ENCODE results near the gene COL8A2.

- TF ChIP-seq POLR2A (IDR thresholded peaks at IDR 0.05; ENCODE audit: low read length) (no peak), GATA1 (IDR thresholded peaks at IDR 0.05; ENCODE audit: low read depth, low read length) (no peak)
These were observed 23.5 kb downstream of the COL8A2 start for GRCh38 chr1:36101546-36101945.
